ENCODE data around the gene DIS3L.
"Not testable (repeated sequence)": the region's sequence is repeated elsewhere in the genome, so short reads cannot be mapped to it uniquely, and the experiment has no call there.

DIS3L gene

GRCh38 chr15:66310786-66311185 lies 17.4 kb downstream of the DIS3L start:
- no peak for DNase-seq (ENCODE audit: low spot score)

GRCh38 chr15:66312144-66312543 lies 18.8 kb downstream of the DIS3L start:
- DNase-seq (ENCODE audit: low spot score): no peak

- DNase-seq (ENCODE audit: low spot score): peak; percentile 51
Measured at GRCh38 chr15:66323312-66323928, 30.1 kb downstream of the DIS3L start.

GRCh38 chr15:66326051-66326450 lies 32.7 kb downstream of the DIS3L start:
- no peak for DNase-seq (ENCODE audit: low spot score)

GRCh38 chr15:66327736-66328135 lies 34.4 kb downstream of the DIS3L start:
- no peak for DNase-seq (ENCODE audit: low spot score)

GRCh38 chr15:66328771-66329170 lies 35.4 kb downstream of the DIS3L start:
- no peak for DNase-seq (ENCODE audit: low spot score)

- not testable (repeated sequence) for DNase-seq (ENCODE audit: low spot score)
Measured at GRCh38 chr15:66348530-66348929, 55.2 kb downstream of the DIS3L start.

GRCh38 chr15:66356077-66356358 lies 62.6 kb downstream of the DIS3L start:
- DNase-seq (ENCODE audit: low spot score): no peak

- DNase-seq (ENCODE audit: low spot score): peak; percentile 95
Measured at GRCh38 chr15:66356359-66357236, 63.2 kb downstream of the DIS3L start, which contains the start of gene TIPIN. Gene TIPIN, minus strand, starts transcription at chr15:66356685. Its CDS starts 3,738 bp downstream, at chr15:66352947.

- no peak for DNase-seq (ENCODE audit: low spot score)
Measured at GRCh38 chr15:66359740-66360139, 66.4 kb downstream of the DIS3L start.

- DNase-seq (ENCODE audit: low spot score): not testable (repeated sequence)
Measured at GRCh38 chr15:66361745-66362460, 68.5 kb downstream of the DIS3L start.

GRCh38 chr15:66362776-66363175 lies 69.4 kb downstream of the DIS3L start:
- DNase-seq (ENCODE audit: low spot score): no peak

GRCh38 chr15:66364944-66365528 lies 71.7 kb downstream of the DIS3L start:
- DNase-seq (ENCODE audit: low spot score): no peak

- no peak for DNase-seq (ENCODE audit: low spot score)
Measured at GRCh38 chr15:66369773-66370651, 76.6 kb downstream of the DIS3L start.

- DNase-seq (ENCODE audit: low spot score): no peak
Measured at GRCh38 chr15:66374179-66374578, 80.8 kb downstream of the DIS3L start.

- DNase-seq (ENCODE audit: low spot score): no peak
Measured at GRCh38 chr15:66378814-66379430, 85.6 kb downstream of the DIS3L start.

GRCh38 chr15:66381376-66381775 lies 88.0 kb downstream of the DIS3L start:
- DNase-seq (ENCODE audit: low spot score): not testable (repeated sequence)

Measured in ecto neural progenitor cell (in vitro differentiated cells).